ENCODE measurements around the gene PAFAH2.

The PAFAH2 gene

GRCh38 chr1:26005434-26006105, 7.7 kb upstream of the PAFAH2 start:
- DNase-seq (ENCODE audit: low read depth): no peak
- H3K36me3 ChIP-seq (ENCODE audit: control insufficient read depth, insufficient read depth, low read length, severe bottlenecking): no peaks in the 10 kb centered on the region
- H3K27me3 ChIP-seq (replicated peaks; ENCODE audit: control insufficient read depth, insufficient read depth, low read length): no peaks in the 10 kb centered on the region

DNA sequence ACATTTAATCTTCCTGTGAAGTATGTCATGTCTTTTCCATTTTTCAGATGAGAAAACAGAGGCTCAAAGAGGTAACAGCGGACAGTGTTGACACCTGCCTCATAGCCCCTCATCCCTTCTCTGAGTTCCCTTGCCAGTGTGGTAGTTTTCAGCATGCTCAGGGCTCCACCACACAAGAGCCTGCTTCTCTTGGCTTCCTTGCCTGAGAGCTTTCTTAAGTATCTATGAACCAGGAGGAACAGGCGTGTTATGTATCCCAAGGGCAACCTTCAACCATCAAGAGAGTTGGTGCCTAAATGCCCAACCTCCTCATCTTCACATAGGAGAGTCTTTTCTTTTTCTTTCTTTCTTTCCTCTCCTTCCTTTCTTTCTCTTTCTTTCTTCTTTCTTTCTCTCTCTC, 5.9 kb upstream of the PAFAH2 start:
- no peaks in the 10 kb centered on the region for H3K27me3 ChIP-seq (replicated peaks; ENCODE audit: control insufficient read depth, insufficient read depth, low read length)
- H3K36me3 ChIP-seq (ENCODE audit: control insufficient read depth, insufficient read depth, low read length, severe bottlenecking): no peaks in the 10 kb centered on the region
- no peak overlapping the region for H3K9ac ChIP-seq (ENCODE audit: low read length)
- peaks cover 21% of the 10 kb centered on the region for H3K4me1 ChIP-seq (ENCODE audit: control insufficient read depth, insufficient read depth, low read length)
- no peaks in the 10 kb centered on the region for H3K9me3 ChIP-seq (ENCODE audit: control insufficient read depth, low read length)
- no peak for DNase-seq (ENCODE audit: low read depth)
- H3K4me3 ChIP-seq (ENCODE audit: low read length): no peak overlapping the region

More at GRCh38 chr1:26005434-26006105, 7.7 kb upstream of the PAFAH2 start:
- no peak overlapping the region for H3K4me3 ChIP-seq (ENCODE audit: low read length)
- H3K9ac ChIP-seq (ENCODE audit: low read length): no peak overlapping the region
- peaks cover 20% of the 10 kb centered on the region for H3K4me1 ChIP-seq (ENCODE audit: control insufficient read depth, insufficient read depth, low read length)
- no peaks in the 10 kb centered on the region for H3K9me3 ChIP-seq (ENCODE audit: control insufficient read depth, low read length)

- no peak overlapping the region for H3K4me3 ChIP-seq (ENCODE audit: low read length)
- peaks cover 26% of the 10 kb centered on the region for H3K4me1 ChIP-seq (ENCODE audit: control insufficient read depth, insufficient read depth, low read length)
- H3K9ac ChIP-seq (ENCODE audit: low read length): no peak overlapping the region
- H3K27me3 ChIP-seq (replicated peaks; ENCODE audit: control insufficient read depth, insufficient read depth, low read length): no peaks in the 10 kb centered on the region
- no peaks in the 10 kb centered on the region for H3K36me3 ChIP-seq (ENCODE audit: control insufficient read depth, insufficient read depth, low read length, severe bottlenecking)
- no peaks in the 10 kb centered on the region for H3K9me3 ChIP-seq (ENCODE audit: control insufficient read depth, low read length)
- no peak for DNase-seq (ENCODE audit: low read depth)
These were observed 5.4 kb upstream of the PAFAH2 start for GRCh38 chr1:26003262-26003661.

DNA sequence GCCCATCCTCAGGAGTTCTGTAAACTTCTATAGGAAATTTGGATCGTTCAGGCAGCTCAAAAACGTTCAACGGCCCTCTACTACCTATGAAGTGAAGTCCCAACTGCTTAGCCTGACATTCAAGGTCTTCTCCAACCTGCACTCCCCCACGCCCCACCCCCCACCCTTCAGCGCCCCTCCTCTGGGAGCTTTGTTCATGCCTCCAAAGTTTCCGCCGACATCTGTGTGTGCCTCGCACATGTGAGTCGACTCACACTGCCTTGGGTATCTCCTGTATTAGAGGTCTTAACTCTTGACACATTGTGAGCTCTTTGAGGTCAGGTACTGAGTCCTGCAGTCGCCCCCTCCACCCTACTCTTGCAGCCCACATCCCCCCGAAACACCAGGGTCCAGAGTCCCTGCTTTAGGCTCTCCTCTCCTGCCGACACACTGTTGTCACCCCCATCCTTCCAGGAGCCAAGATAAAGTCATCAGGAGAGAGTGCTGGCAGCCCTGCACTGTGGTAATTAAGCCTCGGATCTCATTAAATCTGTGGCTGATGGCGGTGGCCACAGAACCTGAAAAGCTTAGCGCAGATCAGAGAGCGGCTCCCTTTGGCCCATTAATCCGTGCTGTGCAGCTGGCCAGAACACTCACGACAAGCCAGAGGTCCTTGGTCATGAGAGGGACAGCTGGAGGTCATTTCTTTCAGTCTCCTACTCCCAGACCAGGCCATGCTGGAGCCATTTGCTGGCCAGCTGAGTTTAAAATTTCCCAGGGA, 1.4 kb upstream of the PAFAH2 start:
- H3K27me3 ChIP-seq (replicated peaks; ENCODE audit: control insufficient read depth, insufficient read depth, low read length): no peaks in the 10 kb centered on the region
- H3K9me3 ChIP-seq (ENCODE audit: control insufficient read depth, low read length): no peaks in the 10 kb centered on the region
- no peak for DNase-seq (ENCODE audit: low read depth)
- peak overlapping the region; percentile 69 for H3K4me3 ChIP-seq (ENCODE audit: low read length)
- peaks cover 23% of the 10 kb centered on the region for H3K4me1 ChIP-seq (ENCODE audit: control insufficient read depth, insufficient read depth, low read length)
- no peaks in the 10 kb centered on the region for H3K36me3 ChIP-seq (ENCODE audit: control insufficient read depth, insufficient read depth, low read length, severe bottlenecking)
- peak overlapping the region; percentile 58 for H3K9ac ChIP-seq (ENCODE audit: low read length)

DNA sequence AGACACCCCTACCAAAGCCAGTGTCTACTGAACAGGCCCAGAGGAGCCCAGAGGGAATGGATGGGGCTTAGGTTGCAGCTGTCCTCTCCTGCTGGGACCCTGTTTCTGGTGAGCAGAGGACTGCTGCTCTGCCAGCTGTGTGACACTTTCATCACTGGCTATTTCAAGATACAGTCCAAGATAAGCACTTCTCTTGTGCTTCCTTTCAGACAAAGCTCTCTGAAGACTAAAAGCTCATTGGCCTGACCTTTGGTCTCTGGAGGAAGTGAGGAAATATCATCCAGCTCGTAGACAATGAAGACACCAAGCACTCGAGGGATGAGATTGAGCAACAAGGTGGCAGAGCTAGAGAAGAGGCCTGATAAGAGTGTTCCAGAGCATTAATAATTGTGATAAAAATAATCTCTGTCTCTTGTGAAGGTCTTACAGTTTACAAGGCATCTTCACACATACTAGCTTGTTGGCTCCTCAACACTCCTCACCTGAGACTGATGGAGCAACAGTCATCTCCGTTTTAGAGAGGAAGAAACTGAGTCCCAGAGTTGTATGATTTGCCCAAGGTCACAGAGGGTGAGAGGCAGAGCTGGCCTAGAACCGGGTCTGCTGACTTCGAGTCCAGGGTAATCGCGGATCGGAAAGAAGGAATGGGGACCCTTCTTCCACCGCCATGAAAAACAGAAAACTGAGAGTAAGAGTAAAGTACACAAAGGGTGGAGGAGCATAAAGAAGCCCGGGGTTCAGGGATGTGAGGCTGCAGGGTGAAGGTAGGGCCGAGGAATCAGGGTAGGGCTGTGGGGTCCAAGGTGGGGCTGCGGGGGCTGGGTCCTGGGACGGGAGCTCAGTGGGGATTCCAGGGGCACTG, 666 bp downstream of the PAFAH2 start:
- Histone ChIP-seq H3K27me3 (replicated peaks; ENCODE audit: control insufficient read depth, insufficient read depth, low read length) (no peaks in the 10 kb centered on the region), H3K9me3 (ENCODE audit: control insufficient read depth, low read length) (no peaks in the 10 kb centered on the region), H3K36me3 (ENCODE audit: control insufficient read depth, insufficient read depth, low read length, severe bottlenecking) (no peaks in the 10 kb centered on the region), H3K9ac (ENCODE audit: low read length) (peak overlapping the region; percentile 86), H3K4me1 (ENCODE audit: control insufficient read depth, insufficient read depth, low read length) (peaks cover 18% of the 10 kb centered on the region), H3K4me3 (ENCODE audit: low read length) (peak overlapping the region; percentile 82)
- DNase-seq (ENCODE audit: low read depth): peak; percentile 77

DNA sequence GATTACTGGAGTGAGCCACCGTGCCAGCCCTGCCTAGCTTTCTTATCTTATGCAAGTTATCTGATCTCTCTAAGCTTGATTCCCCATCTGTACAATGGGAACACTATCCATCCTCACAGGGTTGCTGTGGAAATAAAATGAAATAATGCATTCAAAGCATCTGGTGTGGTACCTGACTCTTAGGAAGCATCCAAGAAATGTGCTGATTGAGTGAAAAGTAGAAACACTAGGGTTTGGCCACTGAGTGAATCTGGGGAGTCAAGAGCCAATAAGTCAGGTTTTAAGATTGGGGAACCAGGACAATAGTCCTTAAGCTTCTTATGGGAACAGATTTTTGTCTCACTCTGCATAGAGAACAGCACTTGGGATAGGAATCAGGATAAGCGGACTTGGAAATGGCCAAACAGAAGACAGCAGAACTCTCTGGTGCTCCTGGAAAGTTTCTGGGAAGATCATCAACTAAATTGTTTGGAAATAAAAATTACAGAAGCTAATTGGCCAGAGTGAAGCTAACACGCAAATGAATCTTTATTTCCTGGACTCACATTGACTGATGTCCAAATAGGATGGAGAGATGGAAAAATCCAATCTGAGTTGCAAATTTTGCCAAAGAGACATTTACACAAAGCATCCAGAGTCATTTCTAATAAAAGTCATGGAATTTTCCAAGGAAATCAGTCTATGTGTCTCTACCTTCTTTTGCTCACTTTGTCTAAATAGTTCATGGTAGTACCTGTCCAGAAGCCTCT, 3.3 kb downstream of the PAFAH2 start:
- H3K4me3 ChIP-seq (ENCODE audit: low read length): no peak overlapping the region
- no peaks in the 10 kb centered on the region for H3K9me3 ChIP-seq (ENCODE audit: control insufficient read depth, low read length)
- H3K27me3 ChIP-seq (replicated peaks; ENCODE audit: control insufficient read depth, insufficient read depth, low read length): no peaks in the 10 kb centered on the region
- H3K36me3 ChIP-seq (ENCODE audit: control insufficient read depth, insufficient read depth, low read length, severe bottlenecking): no peaks in the 10 kb centered on the region
- no peak for DNase-seq (ENCODE audit: low read depth)
- no peak overlapping the region for H3K9ac ChIP-seq (ENCODE audit: low read length)
- peaks cover 32% of the 10 kb centered on the region for H3K4me1 ChIP-seq (ENCODE audit: control insufficient read depth, insufficient read depth, low read length)

- H3K36me3 ChIP-seq (ENCODE audit: control insufficient read depth, insufficient read depth, low read length, severe bottlenecking): no peaks in the 10 kb centered on the region
- peaks cover 34% of the 10 kb centered on the region for H3K4me1 ChIP-seq (ENCODE audit: control insufficient read depth, insufficient read depth, low read length)
- H3K27me3 ChIP-seq (replicated peaks; ENCODE audit: control insufficient read depth, insufficient read depth, low read length): no peaks in the 10 kb centered on the region
- no peak for DNase-seq (ENCODE audit: low read depth)
- no peaks in the 10 kb centered on the region for H3K9me3 ChIP-seq (ENCODE audit: control insufficient read depth, low read length)
- H3K9ac ChIP-seq (ENCODE audit: low read length): no peak overlapping the region
- no peak overlapping the region for H3K4me3 ChIP-seq (ENCODE audit: low read length)
These were observed 4.5 kb downstream of the PAFAH2 start for GRCh38 chr1:25993197-25993951.

- no peaks in the 10 kb centered on the region for H3K9me3 ChIP-seq (ENCODE audit: control insufficient read depth, low read length)
- H3K36me3 ChIP-seq (ENCODE audit: control insufficient read depth, insufficient read depth, low read length, severe bottlenecking): no peaks in the 10 kb centered on the region
- peaks cover 32% of the 10 kb centered on the region for H3K4me1 ChIP-seq (ENCODE audit: control insufficient read depth, insufficient read depth, low read length)
- H3K4me3 ChIP-seq (ENCODE audit: low read length): no peak overlapping the region
- no peaks in the 10 kb centered on the region for H3K27me3 ChIP-seq (replicated peaks; ENCODE audit: control insufficient read depth, insufficient read depth, low read length)
- no peak for DNase-seq (ENCODE audit: low read depth)
- H3K9ac ChIP-seq (ENCODE audit: low read length): no peak overlapping the region
These were observed 5.1 kb downstream of the PAFAH2 start for GRCh38 chr1:25992689-25993171.

- Histone ChIP-seq H3K9me3 (ENCODE audit: control insufficient read depth, low read length) (no peaks in the 10 kb centered on the region), H3K27me3 (replicated peaks; ENCODE audit: control insufficient read depth, insufficient read depth, low read length) (no peaks in the 10 kb centered on the region), H3K9ac (ENCODE audit: low read length) (no peak overlapping the region), H3K36me3 (ENCODE audit: control insufficient read depth, insufficient read depth, low read length, severe bottlenecking) (no peaks in the 10 kb centered on the region), H3K4me3 (ENCODE audit: low read length) (no peak overlapping the region), H3K4me1 (ENCODE audit: control insufficient read depth, insufficient read depth, low read length) (peaks cover 27% of the 10 kb centered on the region)
- no peak for DNase-seq (ENCODE audit: low read depth)
These were observed 5.8 kb downstream of the PAFAH2 start for GRCh38 chr1:25991937-25992688.
